ENCODE data around the gene NAP1L1.

NAP1L1 gene

DNA sequence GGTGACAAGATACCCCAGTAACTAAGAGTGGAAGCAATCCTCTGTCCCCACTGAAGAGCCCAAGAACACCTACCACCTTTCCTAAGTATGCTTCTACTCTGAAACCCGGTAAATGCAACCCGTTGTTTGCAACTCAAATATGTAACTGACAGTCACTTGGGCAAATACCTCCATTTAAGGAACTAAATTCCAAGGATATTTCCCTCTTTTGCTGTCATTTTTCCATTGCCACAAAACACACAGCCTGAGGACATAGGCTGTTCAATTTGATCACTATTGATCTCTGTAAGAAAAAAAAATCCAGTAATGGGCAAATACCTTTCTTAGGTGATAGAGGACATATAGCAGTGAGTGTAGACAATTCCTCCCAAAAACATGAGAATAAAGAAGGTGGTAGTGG is 46.3 kb downstream of the NAP1L1 start:
- no peak for DNase-seq (ENCODE audit: low read depth)

DNA sequence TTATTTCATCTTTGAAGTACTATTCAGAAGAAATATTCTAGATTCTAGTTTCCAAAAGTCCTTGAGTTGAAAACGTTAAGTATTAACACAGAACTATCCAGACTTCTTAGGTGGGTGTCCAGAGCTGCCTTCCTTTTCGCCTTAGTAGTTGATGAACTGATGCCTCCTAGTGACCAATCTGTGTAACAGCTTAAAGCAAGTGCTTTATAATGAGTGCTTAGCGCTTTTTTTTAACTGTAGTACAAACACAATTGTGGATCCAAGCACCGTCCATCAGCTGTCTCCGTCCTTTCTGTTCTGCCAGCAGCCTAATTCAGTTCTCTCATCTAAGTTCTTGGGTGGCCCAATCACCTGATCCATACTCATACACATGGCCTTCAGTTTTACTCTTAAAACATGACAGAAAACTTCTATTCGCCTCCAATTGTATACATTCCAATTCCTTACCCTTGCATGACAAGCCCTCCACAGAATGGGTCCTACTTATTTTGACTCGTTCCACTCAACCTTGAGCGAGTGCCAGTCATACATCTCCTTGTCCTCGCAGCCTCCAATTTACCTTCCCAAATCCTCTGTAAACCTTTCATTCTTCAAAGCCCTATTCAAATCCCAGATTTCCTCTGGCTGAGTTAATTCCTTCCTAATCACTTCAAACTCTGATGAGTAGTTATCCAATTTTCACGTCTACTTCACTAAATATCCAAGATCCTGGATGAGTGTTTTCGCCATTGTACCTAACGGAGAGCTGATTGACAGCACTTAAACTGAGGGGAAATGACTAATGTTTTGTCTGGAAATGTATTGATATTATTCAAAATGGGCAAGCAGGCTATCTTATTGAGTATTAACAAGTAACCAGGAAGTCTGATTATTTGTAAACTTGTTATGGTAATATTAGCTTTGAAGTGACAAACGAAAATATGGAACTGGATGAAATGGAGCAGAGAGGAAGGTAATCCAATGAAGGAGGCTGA is 47.1 kb downstream of the NAP1L1 start:
- peak; percentile 86 for DNase-seq (ENCODE audit: low read depth)

DNA sequence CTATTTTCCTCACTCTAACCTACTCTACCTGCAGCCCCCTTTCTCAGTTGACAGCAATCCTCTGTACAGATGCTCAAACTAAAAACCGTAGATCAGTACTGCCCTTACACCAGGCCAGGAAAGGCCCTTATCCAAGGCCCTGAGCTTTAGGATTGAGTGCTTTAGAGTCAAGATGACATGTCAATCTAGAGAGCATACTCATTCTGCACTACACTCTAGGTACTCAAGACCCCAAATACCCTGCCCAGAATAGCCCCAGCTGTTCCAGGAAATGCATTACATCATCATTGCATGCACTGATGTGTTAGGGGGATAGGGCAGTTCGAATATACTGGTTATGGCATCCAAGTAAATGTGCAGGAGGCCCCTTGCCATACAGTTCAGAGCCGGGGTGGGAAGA is 49.4 kb downstream of the NAP1L1 start:
- DNase-seq (ENCODE audit: low read depth) = no peak

DNA sequence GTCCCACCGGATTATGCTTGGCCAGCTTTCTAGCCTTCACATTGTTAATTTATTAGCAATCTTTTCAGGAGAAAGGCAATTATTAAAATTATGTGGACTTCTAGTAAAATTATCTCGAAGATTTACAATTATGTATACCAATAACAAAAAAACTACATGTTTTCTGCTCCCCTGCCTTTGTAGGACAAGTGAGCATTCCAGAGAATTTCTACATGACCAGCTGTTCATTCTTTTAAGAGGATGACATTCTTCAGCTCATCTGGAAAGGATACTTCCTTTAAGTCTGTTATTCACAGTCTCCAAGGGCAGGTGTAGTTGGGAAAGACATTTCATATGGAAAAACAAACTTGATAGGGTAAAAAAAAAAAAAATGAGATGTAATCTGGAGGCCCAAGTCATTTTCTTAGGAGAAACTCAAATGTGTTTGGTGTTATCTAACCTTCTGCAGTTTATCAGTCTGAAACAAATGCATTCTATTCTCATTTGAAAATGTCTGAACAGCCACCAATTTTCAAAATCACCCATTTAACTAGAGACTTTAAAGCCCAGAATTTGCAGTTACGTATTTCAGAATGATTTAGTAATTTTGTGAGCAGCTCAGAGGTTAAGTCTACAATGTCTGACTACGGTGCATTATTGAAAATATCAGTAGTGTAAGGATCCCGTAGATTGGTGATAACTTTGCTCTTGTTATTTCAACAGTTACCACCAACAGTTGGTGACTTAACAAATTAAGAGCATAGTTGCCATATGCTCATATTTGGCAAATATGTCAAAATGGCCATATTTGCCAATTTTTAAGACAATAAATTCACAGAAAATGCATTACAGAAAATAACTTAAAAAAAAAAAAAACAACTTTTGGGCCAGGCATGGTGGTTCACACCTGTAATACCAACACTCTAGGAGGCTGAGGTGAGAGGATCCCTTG is 51.1 kb downstream of the NAP1L1 start:
- DNase-seq (ENCODE audit: low read depth) = no peak

DNA sequence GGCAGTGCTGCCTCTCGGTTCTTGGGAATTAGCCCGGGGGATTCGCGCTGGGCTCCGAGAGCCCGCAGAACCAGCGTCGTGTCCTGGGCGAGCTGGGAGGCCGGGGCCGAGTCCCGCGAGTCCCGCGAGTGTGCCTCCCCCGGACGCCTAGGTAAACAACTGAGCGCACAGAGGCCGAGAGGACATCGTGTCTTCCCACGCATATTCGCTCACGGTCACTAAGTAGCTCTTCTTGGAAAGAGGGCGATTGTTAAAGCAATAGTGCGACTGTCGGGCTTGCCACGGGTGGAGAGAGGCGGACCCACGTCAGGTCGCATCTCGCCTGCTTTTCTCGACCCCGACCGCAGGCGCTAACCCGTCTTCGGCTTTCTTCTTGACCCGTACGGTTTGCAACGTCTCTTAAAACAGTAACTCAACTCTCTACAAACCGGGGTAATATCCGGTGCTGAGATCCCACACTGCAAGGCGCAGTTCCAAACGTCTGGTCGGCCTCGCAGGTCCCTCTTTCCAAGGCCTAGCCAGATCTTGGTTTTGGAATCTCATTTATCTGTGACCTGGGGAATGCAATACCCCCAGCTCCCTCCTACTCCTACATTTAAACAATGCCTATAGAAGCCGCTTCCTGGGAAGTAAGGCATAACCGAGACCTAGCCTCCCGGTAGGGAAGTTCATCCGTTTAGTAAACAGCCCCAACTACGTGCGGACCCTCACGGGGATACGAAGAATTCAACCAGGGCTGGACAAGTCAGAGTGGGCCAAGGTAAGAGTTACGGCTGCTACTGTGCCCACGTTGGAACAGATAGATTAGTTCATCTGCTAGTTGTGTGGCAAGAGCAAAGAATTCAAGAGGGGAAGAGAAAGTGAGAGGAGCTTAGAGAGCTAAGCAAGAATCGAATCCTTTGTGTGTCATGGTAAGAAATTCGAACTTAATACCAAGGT is 52.2 kb downstream of the NAP1L1 start:
- DNase-seq (ENCODE audit: low read depth) = peak; percentile 37

DNA sequence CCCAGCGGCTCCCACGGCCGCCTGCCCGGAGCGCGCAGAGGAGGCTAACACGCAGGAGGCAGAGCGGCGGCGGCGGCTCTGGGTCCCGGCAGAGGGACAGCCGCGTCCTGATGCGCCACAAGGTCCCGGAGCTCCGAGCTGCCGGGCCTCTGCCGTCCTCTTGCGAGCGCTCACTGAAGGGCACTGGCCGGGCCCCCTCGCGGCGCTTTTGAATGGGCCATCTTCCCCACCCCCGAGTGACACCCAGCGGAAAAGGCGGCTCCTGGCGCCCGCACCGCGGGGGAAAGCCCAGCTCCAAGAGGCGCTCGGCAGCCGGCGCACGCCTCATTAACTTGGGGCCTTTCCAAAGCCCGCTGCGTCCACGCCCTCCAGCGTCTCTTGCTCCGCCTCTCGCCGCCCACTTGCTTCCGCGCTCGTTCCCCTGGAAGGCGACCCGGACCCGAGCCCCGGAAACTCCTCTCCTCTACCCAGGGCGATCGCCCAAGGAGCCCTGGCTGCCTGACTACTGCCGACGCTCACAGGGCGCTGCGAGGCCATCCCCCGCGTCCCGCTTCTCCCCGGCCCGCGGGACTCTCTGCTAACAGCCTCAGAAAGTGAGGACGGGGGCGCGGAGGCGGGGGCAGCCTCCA is 53.0 kb downstream of the NAP1L1 start, which contains the start of gene PHLDA1:
TSS of gene PHLDA1 (minus strand) at position 363 of the 629 bp plus-strand sequence.
- peak; percentile 97 for DNase-seq (ENCODE audit: low read depth)

DNA sequence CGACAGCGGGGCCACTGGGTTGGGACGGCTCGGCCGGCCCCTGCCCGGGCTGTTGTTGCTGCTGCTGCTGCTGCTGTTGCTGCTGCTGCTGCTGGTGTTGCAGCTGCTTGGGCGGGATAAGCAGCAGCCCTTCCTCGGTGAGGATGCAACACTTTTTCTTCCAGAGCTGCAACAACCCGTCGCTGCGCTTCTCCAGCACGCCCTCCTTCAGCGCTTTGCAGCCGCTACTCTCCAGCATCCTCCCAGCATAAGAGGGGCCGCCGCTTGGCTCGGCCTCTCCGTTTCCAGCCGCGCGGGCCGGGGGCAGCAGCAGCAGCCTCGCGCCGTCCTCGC is 53.4 kb downstream of the NAP1L1 start:
- DNase-seq (ENCODE audit: low read depth) = peak; percentile 22

DNA sequence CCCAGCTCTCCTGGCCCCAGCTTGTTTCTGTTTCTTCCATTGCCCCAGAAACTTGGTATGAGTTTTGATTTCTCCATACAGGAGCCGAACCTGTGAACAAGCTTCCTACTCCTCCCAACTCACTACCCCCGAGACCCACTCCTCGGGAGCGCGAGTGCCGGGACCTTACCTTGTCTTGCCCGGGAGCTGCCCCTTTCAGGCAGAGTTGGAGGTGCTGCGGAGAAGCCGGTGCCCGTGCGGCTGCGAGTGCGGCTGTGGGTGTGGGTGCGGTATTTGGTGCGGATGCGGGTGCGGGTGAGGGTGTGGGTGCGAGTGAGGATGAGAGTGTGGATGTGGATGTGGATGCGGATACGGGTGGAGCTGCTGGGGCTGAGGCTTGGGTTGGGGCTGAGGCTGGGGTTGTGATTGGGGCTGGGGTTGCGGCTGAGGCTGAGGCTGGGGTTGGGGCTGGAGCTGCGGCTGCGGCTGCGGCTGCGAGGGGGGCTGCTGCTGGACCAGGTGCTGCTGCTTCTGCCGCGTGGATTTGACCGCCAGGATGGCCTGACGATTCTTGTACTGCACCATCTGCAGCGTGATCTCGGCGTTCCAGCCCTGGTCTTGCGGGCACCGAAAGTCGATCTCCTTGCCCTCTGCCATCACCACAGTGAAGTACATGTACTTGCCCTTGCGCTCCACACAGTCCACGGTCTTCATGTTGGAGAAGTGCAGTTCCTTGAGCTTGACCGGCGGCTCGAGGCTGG is 54.0 kb downstream of the NAP1L1 start:
- peak; percentile 24 for DNase-seq (ENCODE audit: low read depth)

DNA sequence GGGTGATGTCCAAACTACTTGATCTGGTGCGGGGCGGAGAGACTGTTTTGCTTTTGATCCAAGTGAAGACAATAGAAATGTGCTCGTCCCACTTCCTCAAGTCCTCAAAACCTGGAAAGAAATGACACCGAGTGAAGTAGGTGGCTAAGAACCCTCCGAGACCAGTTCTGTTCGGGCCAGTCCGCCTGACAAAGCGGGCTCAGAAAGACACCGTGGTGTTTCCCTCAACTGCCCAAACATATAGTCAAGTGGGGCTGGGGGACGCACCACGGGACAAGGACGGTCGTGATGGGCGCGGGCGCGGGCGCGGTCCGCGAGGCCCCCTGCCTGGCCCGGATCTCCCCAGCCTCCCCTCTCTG is 54.5 kb downstream of the NAP1L1 start:
- DNase-seq (ENCODE audit: low read depth) = peak; percentile 34

DNA sequence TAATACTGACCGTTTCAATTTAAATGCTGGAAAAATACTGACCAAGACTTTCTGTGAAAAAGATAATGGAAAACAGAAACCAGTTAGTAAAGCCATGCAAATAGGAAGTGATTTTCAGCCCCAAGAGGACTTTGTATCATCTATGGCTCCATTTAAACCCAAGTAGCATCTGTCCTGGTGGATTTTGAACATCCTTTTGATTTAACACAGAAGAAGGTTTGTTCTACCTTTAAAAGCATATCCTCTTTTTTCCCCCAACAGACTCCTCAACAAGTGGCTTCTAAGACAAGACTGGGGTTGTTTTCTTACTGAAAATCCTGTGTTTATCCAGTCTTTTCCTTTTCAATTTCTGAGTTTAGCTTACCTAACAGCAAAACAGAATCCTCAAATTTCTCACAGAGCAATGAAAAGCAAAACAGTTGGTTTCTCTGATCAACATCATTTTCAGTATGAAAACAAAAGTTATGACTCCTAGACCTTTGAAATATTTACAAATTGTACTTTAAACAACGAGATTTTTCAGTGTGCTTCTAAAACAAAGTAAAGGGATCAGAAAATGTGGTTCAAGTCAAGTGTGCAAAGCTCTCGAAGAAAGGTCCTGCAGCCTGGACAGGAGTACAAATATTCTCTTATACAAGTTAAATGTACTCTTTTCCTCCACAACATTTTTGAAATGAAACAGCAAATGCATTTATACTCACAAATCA is 55.8 kb downstream of the NAP1L1 start:
- DNase-seq (ENCODE audit: low read depth) = no peak

DNA sequence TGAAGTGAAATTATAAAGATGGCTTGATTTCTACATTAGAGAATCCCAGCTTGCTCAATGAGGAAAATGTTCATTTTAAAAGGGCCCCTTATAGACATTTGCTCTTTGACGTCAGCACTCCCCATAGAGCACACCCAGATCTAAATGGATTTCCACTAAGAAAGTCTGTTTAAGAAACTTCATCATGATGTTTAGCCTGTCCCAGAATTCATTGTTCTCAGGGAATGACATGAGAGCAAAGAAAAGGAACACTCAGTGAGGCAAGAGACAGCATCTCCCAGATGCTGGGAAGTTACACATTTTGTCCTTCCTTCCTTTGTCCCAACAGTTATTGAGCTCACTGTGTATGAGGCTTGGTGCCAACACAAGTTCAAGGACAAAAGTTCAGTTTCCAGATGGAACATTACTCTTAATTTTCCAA is 57.8 kb downstream of the NAP1L1 start:
- peak; percentile 21 for DNase-seq (ENCODE audit: low read depth)

DNA sequence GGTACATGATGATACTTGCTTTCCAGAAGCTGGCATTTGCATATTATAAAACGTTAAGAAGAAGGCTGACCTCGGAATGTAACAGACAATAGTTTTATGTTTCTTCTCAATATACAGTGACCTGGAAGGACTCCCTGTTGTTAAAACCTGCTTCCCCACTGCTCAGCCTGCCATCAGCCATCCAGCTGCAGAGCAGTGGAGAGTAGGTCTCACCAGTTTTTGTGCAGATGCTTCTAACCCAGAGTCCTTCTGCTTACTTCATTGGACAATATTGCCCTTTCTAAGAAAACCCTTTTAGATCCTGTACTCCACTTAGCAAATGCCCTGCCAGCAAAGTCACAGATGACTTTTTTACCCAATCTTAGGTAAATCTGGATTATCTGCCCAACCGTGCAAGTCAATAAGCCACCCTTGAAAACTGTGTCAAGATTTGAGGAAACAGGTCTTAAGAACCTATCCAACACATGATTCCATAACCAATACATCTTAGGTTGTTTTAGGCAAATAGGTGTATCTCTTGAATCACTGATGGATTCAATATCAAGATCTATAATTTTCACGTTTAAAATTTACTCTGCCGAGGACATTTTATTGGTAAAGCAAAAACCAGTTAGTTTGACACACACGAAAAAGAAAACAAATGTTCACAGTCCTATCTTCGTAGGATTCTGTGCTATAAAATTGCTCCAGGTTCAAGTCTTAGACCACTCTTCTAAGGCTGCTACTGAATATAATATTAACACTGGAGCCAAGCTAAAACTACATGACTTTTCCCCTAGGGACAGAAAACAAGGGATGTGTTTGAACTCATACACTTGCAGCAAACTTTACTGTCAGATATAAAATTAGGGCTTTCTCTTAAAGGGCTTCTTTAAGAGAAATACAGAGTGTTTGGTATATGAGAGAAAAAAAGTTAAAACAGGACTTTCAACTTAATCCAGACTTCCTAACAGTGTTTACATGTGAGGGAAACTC is 58.6 kb downstream of the NAP1L1 start:
- no peak for DNase-seq (ENCODE audit: low read depth)

DNA sequence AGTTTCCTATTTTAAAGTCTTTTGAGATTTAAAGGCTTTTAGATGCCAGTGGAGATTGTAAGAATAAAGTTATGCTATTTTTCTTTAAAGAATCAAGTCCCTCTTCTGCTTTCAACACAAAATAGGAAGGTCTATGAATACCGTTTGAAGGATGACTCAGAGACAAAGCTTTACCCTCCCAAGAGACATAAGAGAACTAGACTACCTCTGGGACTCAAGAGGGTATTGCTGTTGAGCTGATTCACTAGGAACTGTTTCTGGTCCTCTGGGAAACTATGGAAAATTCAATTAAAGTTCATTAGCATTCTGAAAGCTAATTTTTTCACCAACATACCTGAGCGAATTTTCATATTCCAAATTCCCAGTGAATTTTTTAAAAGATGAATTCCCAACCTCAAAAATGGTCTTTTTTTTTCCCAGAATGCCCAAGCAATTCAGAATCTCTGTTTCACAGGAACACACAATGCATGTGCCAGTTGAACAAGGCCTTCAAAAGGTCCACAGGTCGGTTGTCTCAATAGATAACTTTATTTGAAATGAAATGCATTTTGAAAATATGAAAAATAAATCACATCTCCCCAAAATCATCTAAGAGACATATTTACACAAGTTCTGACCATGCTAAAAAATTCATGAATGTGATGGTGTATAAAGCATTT is 59.4 kb downstream of the NAP1L1 start:
- peak; percentile 71 for DNase-seq (ENCODE audit: low read depth)

DNA sequence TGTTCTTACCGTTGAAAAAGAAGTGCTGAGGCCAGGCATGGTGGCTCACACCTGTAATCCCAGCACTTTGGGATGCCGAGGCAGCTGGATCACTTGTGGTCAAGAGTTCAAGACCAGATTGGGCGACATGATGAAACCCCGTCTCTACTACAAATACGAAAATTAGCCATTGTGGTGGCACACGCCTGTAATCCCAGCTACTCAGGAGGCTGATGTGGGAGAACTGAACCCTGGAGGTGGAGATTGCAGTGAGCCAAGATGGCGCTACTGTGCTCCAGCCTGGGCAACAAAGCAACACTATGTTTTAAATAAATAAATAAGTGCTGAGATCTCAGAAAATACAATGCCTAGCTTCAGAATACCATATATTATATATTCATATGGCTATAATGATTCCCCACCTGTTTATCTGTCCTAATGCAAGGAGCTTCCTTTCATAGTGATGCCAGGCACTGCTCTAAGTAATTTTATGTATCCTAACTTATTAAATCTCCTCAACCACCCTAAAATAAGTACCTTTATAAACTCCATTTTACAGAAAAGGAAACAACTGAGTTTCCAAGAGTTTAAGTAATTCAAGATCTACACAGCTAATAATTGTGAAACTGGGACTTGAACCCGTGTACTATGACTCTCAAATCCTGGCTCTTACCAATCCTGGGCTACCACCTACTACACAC is 60.2 kb downstream of the NAP1L1 start:
- DNase-seq (ENCODE audit: low read depth) = no peak

DNA sequence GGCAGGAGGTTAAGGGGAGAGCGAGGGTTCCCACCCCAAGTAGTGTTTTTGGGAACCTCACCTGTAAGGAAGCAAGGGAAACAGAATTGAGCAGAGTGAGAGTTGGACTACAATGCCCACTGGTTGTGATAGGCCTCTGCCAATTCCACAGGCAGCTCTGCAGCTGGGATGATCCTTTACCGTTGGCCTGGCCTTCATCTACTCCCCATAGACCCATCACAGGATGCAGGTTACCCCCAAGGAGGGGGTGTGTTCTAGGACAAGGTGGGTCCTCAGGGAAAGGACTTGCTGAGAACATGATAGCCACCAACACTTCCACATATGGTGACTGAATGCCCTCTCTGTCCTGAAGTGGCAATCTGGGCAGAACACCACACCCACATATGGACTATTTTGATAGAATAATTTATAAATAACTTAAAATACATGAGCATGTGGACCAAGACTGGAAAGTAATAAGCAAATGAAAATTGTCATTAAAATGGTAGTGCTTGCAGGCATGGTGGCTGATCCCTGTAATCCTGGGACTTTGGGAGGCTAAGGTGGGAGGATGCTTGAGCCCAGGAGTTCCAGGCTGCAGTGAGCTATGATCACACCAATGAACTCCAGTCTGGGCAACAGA is 61.3 kb downstream of the NAP1L1 start:
- DNase-seq (ENCODE audit: low read depth) = no peak

DNA sequence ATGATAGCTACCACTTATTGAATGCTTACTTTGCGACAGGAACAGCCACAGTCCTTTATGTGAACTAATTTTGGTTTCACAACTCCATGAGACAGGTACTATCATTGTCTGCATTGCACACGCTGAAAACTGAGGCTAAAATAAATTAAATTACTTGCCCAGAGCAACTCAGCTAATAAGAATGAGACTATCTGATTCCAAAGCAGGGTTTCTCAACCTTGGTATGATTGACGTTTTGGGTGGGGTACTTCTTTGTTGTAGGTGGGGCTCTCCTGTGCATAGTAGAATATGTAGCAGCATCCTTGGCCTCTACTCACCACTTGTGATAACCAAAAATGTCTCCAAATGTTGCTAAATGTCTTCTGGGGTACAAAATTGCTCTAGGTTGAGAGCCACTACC is 62.0 kb downstream of the NAP1L1 start:
- no peak for DNase-seq (ENCODE audit: low read depth)
